Ramos (cell line): ENCODE measurements around the gene C4BPA.

Experiments
- in situ Hi-C: fragments of 300-500 bp; cut with MboI; formaldehyde crosslinking; loops from one replicate; pipeline ENCODE4 v1.14.3; 2022; ENCODE audit warnings: low sequenced_read_pairs; ENCODE audit not compliant: unreplicated experiment

The C4BPA gene

DNA sequence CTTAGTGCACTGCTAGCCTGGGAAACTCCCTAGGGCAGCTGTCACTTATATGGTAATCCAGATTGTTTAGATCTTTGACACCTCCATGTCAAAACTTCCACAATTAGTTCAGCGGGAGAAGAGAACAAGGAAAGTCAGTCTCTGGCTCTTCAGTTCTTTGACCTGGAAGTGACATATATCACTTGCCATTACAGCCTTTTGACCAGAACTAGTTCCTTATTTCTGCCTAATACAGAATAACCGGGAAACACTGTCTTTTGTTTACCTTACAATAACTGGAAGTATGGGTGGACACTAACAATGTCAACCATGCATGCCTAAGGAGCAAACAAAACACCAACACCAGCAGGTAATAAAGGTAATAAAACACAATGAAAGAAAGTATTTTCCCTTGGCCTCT, 68.3 kb downstream of the C4BPA start:
- in situ Hi-C loops, result no loop called here

- in situ Hi-C loops, result no loop called here
Measured at GRCh38 chr1:207172885-207173284, 68.9 kb downstream of the C4BPA start.

GRCh38 chr1:207173396-207173795, 69.4 kb downstream of the C4BPA start:
- in situ Hi-C loops, result no loop called here

DNA sequence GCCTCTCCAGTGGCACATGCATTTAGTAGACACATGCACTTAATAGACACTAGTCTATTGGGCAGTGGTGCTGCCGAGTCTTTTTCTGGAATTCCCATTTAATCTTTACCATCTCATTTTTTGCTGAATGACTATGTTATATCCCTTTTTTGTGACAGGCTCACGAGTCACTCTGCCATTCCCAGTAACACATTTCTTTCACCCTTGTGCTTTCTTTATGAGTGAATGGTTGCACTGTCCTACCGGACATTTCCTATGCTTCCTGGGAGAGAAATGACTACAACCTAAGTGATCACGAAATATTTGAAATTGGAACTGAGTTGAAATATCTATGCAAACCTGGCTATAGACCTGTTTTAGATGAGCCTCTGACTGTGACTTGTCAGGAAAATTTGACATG, 70.9 kb downstream of the C4BPA start:
- in situ Hi-C loops, result no loop called here

DNA sequence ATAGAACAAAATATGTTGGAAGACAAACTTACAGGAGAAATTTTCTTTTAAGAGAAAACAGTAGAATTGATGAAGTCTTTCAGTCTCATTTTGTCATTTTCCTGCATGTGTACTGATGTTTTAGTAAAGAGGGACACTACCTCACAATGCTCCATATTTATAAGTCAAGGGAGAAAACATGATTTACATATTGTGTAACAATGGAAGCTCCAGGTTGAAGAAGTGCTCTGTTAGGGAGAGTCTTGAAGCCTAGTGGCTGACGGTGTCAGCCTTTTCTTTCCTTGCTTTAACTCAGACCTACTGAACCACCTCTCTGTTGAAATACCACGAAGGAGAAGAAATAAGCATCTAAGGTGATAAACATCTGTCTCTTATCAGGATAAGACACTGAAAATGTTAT, 75.0 kb downstream of the C4BPA start:
- in situ Hi-C loops, result no loop called here

GRCh38 chr1:207181847-207182246, 77.8 kb downstream of the C4BPA start:
- in situ Hi-C loops, result no loop called here

- in situ Hi-C loops, result no loop called here
Measured at GRCh38 chr1:207186503-207186902, 82.5 kb downstream of the C4BPA start.

DNA sequence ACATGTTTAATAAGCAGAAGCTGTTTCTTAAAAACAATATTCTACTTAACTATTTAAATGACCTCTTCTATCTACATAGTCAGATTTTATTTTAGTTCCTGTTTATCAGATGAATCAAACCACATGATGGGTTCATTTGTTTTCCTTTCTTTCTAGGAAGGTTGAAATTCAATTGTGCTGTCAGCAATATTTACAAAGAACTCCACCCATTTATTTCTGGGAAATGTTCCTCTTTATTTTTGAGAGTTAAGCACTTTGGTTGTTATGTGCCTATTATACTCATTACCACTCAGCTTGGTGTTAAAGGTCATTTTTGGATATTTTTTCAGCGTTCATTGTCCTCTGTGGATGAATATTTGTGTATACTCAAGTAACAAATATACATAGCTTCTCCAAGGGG, 84.9 kb downstream of the C4BPA start:
- in situ Hi-C loops, result no loop called here

- in situ Hi-C loops, result no loop called here
Measured at GRCh38 chr1:207191061-207191460, 87.0 kb downstream of the C4BPA start.

GRCh38 chr1:207191776-207192175, 87.7 kb downstream of the C4BPA start:
- in situ Hi-C loops, result no loop called here

GRCh38 chr1:207194197-207194596, 90.2 kb downstream of the C4BPA start:
- in situ Hi-C loops, result no loop called here
